ENCODE results near the gene CEP128. TPM values are rescaled to one million over a fixed set of nuclear protein-coding genes. Genes with fewer than 3 reads are reported as not detected.

CEP128 gene
- total and polyA plus RNA-seq, 2 experiments from 2014 or later: 7.6 to 17.6 TPM

- TF ChIP-seq ZNF462 (CRISPR knock-in tag; IDR thresholded peaks at IDR 0.05): no peak
- no peak for TF ChIP-seq ZNF114 (CRISPR knock-in tag; IDR thresholded peaks at IDR 0.05)
- TF ChIP-seq JUNB (IDR thresholded peaks at IDR 0.05; ENCODE audit: unreplicated experiment): no peak
- no peak for TF ChIP-seq ETS1 (IDR thresholded peaks at IDR 0.05)
- no peak for TF ChIP-seq EZH2 (IDR thresholded peaks at IDR 0.05; ENCODE audit: low read depth, unreplicated experiment)
- TF ChIP-seq CREB1 (CRISPR knock-in tag; IDR thresholded peaks at IDR 0.05; ENCODE audit: low read depth): no peak
- no peak for TF ChIP-seq EZH2phosphoT487 (IDR thresholded peaks at IDR 0.05; ENCODE audit: unreplicated experiment)
- no peak for TF ChIP-seq REST (IDR thresholded peaks at IDR 0.05; ENCODE audit: unreplicated experiment)
- TF ChIP-seq NANOG (IDR thresholded peaks at IDR 0.05; ENCODE audit: borderline replicate concordance): no peak
Measured at GRCh38 chr14:80447392-80447791, 494.1 kb downstream of the CEP128 start (continued).

Small RNAs within 50 kb of the gene (small RNA-seq; reads per million reads assigned to genes)
- gene AC022404.1 (ENCODE audit: low replicate concordance): not detected

Other genes with a start within 250 kb of the CEP128 start
- gene TSHR, start 13.9 kb upstream of the CEP128 start, total RNA-seq (2014; rRNA removed; shearing (Covaris generic)): 0.59 TPM in 1 of 2 replicates, not detected in the other
- gene TSHR, start 13.9 kb upstream of the CEP128 start, polyA plus RNA-seq (2016; fragmentation: Nextera tagmentation; extraction: Ambion mirVana): 0.23 and 0.78 TPM in 2 replicates